ENCODE measurements around the gene ABCG5.

GRCh38 chr2:43766006-43766405 is 72.6 kb downstream of the ABCG5 start:
- TF ChIP-seq POLR2A (IDR thresholded peaks at IDR 0.05; ENCODE audit: low read length): no peak
- TF ChIP-seq GATA1 (IDR thresholded peaks at IDR 0.05; ENCODE audit: low read depth, low read length): no peak
